ENCODE data around the gene NCBP3. TPM values are rescaled to one million over a fixed set of nuclear protein-coding genes. Genes with fewer than 3 reads are reported as not detected.

NCBP3 gene
- total RNA-seq, 1 donor from 2014 or later = 8.2 TPM

DNA sequence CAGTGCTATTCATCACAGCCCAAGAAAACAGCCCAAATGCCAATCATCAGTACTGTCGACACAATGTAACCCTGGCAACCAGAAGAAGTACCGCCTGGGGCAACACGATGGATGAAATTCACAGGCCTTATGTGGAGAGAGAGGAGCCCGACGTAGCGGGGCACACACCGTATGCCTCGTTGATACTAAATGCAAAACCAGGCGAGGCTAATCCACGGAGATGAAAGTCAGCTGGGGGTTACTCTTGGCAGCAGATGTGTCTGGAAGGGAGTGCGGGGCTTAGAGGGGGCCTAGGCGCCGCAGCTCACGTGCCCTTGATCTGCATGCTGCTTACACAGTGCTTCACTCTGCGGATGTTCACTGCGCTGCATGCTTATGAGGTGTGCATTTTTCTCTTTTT lies 74.9 kb downstream of the NCBP3 start:
- FAIRE-seq = no peak
- Histone ChIP-seq H3K27me3 (ENCODE audit: control insufficient read depth, insufficient read depth, low read length) (no peaks in the 10 kb centered on the region), H3K4me3 (ENCODE audit: low read depth, low read length) (no peak overlapping the region), H3K36me3 (ENCODE audit: control insufficient read depth, insufficient read depth, low read length) (no peaks in the 10 kb centered on the region)
- no peak for TF ChIP-seq CTCF (IDR thresholded peaks at IDR 0.05; ENCODE audit: insufficient read depth, low read length, severe bottlenecking)
- DNase-seq (ENCODE audit: low read depth) = no peak

DNA sequence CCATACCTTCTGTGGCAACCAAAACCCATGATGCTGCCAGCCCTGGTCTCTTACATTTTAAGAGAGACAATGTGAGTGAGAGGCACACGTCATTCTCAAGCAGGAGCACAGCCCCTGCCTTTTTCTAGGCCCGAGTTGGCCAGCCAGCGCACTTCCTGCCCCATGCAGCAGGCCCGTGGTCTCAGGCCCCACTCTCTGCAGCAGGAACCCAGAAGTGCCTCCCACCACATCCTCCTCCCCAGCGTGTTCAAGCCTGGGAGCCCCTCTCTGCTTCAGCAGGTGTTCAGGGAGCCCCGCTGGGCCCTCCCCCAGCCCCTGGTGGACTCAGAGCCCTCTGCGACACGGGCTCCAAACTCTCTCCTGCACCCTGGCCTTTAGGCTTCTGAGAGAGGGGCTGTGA lies 75.6 kb downstream of the NCBP3 start:
- H3K36me3 ChIP-seq (ENCODE audit: control insufficient read depth, insufficient read depth, low read length) = no peaks in the 10 kb centered on the region
- H3K27me3 ChIP-seq (ENCODE audit: control insufficient read depth, insufficient read depth, low read length) = no peaks in the 10 kb centered on the region
- FAIRE-seq (no peak), DNase-seq (ENCODE audit: low read depth) (no peak)
- TF ChIP-seq CTCF (IDR thresholded peaks at IDR 0.05; ENCODE audit: insufficient read depth, low read length, severe bottlenecking) = no peak
- H3K4me3 ChIP-seq (ENCODE audit: low read depth, low read length) = no peak overlapping the region

DNA sequence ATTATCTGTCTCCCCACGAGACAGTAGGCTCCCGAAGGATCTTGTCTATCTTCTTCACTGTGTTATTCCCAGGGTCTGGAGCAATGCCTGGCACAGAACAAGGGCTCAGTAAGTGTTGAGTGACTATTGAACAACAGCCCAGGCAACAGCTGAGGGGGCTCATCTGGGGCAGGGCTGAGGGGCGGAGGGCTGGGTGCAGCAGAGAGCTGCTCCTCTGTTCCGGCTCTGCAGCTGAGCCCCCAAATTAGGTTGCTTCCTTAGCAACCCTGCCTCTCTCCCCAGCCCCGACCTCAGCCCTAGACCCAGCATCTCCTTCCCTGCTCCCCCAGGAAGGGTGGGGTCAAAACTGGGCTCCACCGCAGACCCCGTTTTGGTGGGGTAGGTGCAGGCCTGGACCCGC lies 77.3 kb downstream of the NCBP3 start:
- Histone ChIP-seq H3K4me3 (ENCODE audit: low read depth, low read length) (no peak overlapping the region), H3K27me3 (ENCODE audit: control insufficient read depth, insufficient read depth, low read length) (no peaks in the 10 kb centered on the region), H3K36me3 (ENCODE audit: control insufficient read depth, insufficient read depth, low read length) (no peaks in the 10 kb centered on the region)
- no peak for TF ChIP-seq CTCF (IDR thresholded peaks at IDR 0.05; ENCODE audit: insufficient read depth, low read length, severe bottlenecking)
- FAIRE-seq (no peak), DNase-seq (ENCODE audit: low read depth) (no peak)

GRCh38 chr17:3768341-3768740 lies 77.7 kb downstream of the NCBP3 start:
- H3K4me3 ChIP-seq (ENCODE audit: low read depth, low read length) = no peak overlapping the region
- no peaks in the 10 kb centered on the region for H3K36me3 ChIP-seq (ENCODE audit: control insufficient read depth, insufficient read depth, low read length)
- DNase-seq (ENCODE audit: low read depth) = no peak
- FAIRE-seq = no peak
- H3K27me3 ChIP-seq (ENCODE audit: control insufficient read depth, insufficient read depth, low read length) = no peaks in the 10 kb centered on the region
- TF ChIP-seq CTCF (IDR thresholded peaks at IDR 0.05; ENCODE audit: insufficient read depth, low read length, severe bottlenecking) = no peak

DNA sequence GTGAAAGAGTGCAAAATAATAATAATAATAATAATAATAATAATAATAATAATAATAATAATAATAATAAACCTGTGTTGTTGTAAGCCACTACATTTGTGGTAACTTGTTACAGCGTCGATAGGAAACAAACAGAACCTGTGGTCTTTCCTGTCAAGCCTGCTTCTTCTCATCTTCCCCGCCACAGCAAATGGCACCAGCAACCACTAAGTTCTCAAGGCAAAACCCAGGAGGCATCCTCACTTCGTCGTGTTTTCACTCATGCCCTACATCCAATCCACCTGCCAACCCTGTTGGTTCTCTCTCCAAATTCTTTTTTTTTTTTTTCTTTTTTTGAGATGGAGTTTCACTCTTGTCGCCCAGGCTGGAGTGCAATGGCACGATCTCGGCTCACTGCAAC lies 79.3 kb downstream of the NCBP3 start:
- TF ChIP-seq CTCF (IDR thresholded peaks at IDR 0.05; ENCODE audit: insufficient read depth, low read length, severe bottlenecking) = no peak
- FAIRE-seq = no peak
- H3K4me3 ChIP-seq (ENCODE audit: low read depth, low read length) = no peak overlapping the region

DNA sequence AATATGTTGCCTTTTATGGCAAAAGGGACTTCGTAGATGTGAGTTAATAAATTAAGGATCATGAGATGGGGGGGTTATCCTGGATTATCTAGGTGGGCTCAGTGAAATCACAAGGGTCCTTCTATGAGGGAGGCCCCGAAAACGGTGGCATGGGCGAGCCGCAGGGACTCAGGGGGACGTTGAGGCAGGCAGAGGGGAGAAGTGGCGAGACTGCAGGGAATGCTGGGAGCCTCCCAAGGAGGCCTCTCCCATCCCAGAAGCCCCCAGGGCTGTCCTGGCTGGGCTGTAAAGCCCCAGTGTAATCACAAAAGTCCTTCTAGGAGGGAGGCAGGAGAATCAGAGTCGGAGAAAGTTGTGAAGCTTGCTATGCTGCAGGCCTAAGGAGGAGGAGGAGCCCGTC lies 80.1 kb downstream of the NCBP3 start:
- no peak overlapping the region for H3K4me3 ChIP-seq (ENCODE audit: low read depth, low read length)
- FAIRE-seq (no peak), DNase-seq (ENCODE audit: low read depth) (no peak)
- H3K27me3 ChIP-seq (ENCODE audit: control insufficient read depth, insufficient read depth, low read length) = no peaks in the 10 kb centered on the region
- TF ChIP-seq CTCF (IDR thresholded peaks at IDR 0.05; ENCODE audit: insufficient read depth, low read length, severe bottlenecking) = no peak
- no peaks in the 10 kb centered on the region for H3K36me3 ChIP-seq (ENCODE audit: control insufficient read depth, insufficient read depth, low read length)

More for the DNA sequence above, 79.3 kb downstream of the NCBP3 start:
- H3K27me3 ChIP-seq (ENCODE audit: control insufficient read depth, insufficient read depth, low read length) = no peaks in the 10 kb centered on the region
- H3K36me3 ChIP-seq (ENCODE audit: control insufficient read depth, insufficient read depth, low read length) = no peaks in the 10 kb centered on the region
- DNase-seq (ENCODE audit: low read depth) = no peak

Measured in bronchial epithelial cell (primary cell).